Fibroblast of lung (primary cell): ENCODE measurements around the gene CHAMP1.

Source experiments
- EZH2 ChIP-seq: IDR thresholded peaks from 2 replicates; pipeline ENCODE4 v1.5.1; 2012; ENCODE audit warnings: low read length, control low read depth, mild to moderate bottlenecking; ENCODE audit errors: missing control alignments
- TF ChIP-seq, protein P1 (sequence below), 2 donors: IDR thresholded peaks in 1 of 2; conservative IDR thresholded peaks in 1 of 2; 1 replicate in 1 of 2; 2 replicates in 1 of 2; pipeline ENCODE4 v1.5.1; 2011 to 2012; ENCODE audit warnings: low read length in 2 of 2, control low read depth in 1 of 2, inconsistent platforms in 1 of 2, low read depth in 1 of 2, mild to moderate bottlenecking in 1 of 2

DNA sequence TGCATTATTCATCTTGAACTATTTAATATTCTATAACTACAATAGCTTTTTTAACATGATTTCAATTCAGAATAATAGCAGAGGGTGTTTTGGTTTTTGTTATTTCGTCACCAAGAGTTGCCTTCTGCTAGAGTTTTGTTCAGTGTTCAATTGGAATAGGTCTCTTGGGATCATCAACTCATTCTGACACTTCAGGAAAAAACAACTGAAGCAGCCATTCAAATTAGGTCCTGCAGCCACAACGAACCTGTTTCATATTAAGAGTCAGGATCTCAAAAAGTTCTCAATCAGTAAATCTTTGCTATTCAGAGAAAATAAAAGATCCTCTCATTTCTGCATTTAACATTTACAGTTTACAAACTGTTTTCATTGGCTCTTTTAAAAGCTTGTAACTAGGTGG, 2.4 kb upstream of the CHAMP1 start:
- TF ChIP-seq EZH2: no peak
- TF ChIP-seq, protein P1, sequence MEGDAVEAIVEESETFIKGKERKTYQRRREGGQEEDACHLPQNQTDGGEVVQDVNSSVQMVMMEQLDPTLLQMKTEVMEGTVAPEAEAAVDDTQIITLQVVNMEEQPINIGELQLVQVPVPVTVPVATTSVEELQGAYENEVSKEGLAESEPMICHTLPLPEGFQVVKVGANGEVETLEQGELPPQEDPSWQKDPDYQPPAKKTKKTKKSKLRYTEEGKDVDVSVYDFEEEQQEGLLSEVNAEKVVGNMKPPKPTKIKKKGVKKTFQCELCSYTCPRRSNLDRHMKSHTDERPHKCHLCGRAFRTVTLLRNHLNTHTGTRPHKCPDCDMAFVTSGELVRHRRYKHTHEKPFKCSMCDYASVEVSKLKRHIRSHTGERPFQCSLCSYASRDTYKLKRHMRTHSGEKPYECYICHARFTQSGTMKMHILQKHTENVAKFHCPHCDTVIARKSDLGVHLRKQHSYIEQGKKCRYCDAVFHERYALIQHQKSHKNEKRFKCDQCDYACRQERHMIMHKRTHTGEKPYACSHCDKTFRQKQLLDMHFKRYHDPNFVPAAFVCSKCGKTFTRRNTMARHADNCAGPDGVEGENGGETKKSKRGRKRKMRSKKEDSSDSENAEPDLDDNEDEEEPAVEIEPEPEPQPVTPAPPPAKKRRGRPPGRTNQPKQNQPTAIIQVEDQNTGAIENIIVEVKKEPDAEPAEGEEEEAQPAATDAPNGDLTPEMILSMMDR (conservative IDR thresholded peaks at IDR 0.05 in 1 of 2, IDR thresholded peaks at IDR 0.05 in 1 of 2; ENCODE audit: low read depth in 1 of 2, low read length in 2 of 2): no peak
